ENCODE results near the gene ZNF547.

Gene ZNF547

GRCh38 chr19:57362997-57363687, at the start of gene ZNF547, which contains the start of gene TRAPPC2B:
Gene ZNF547, plus strand, starts transcription at chr19:57363551. Its CDS starts 5,005 bp downstream, at chr19:57368556.
Gene TRAPPC2B, plus strand, starts transcription at chr19:57363551. Its CDS starts 1,283 bp downstream, at chr19:57364834.
- DNase-seq (ENCODE audit: low spot score), result peak; percentile 98

- DNase-seq (ENCODE audit: low spot score), result no peak
Measured at GRCh38 chr19:57314146-57314545, 49.2 kb upstream of the ZNF547 start.

GRCh38 chr19:57317503-57317902, 45.8 kb upstream of the ZNF547 start:
- DNase-seq (ENCODE audit: low spot score), result no peak

GRCh38 chr19:57319869-57320179, 43.5 kb upstream of the ZNF547 start:
- DNase-seq (ENCODE audit: low spot score), result no peak

GRCh38 chr19:57320180-57321084, 42.9 kb upstream of the ZNF547 start, which contains the start of gene ZNF543:
Gene ZNF543, plus strand, starts transcription at chr19:57320472. Its CDS starts 382 bp downstream, at chr19:57320854.
- peak; percentile 90 for DNase-seq (ENCODE audit: low spot score)

- DNase-seq (ENCODE audit: low spot score), result no peak
Measured at GRCh38 chr19:57321116-57321515, 42.2 kb upstream of the ZNF547 start.

- no peak for DNase-seq (ENCODE audit: low spot score)
Measured at GRCh38 chr19:57321751-57322150, 41.6 kb upstream of the ZNF547 start.

- no peak for DNase-seq (ENCODE audit: low spot score)
Measured at GRCh38 chr19:57324992-57325391, 38.4 kb upstream of the ZNF547 start.

- DNase-seq (ENCODE audit: low spot score), result no peak
Measured at GRCh38 chr19:57327993-57328392, 35.4 kb upstream of the ZNF547 start.

- no peak for DNase-seq (ENCODE audit: low spot score)
Measured at GRCh38 chr19:57334191-57334590, 29.2 kb upstream of the ZNF547 start.

GRCh38 chr19:57338877-57339276, 24.5 kb upstream of the ZNF547 start:
- DNase-seq (ENCODE audit: low spot score), result no peak

- DNase-seq (ENCODE audit: low spot score), result no peak
Measured at GRCh38 chr19:57342582-57342981, 20.8 kb upstream of the ZNF547 start.

- DNase-seq (ENCODE audit: low spot score), result no peak
Measured at GRCh38 chr19:57348136-57348535, 15.2 kb upstream of the ZNF547 start.

- peak; percentile 83 for DNase-seq (ENCODE audit: low spot score)
Measured at GRCh38 chr19:57350877-57351805, 12.2 kb upstream of the ZNF547 start, which contains the start of gene ZNF304. Gene ZNF304, plus strand, starts transcription at chr19:57351271. Its CDS starts 394 bp downstream, at chr19:57351665.

- DNase-seq (ENCODE audit: low spot score), result no peak
Measured at GRCh38 chr19:57351867-57352266, 11.5 kb upstream of the ZNF547 start.

- no peak for DNase-seq (ENCODE audit: low spot score)
Measured at GRCh38 chr19:57355916-57356315, 7.4 kb upstream of the ZNF547 start.

GRCh38 chr19:57357406-57357805, 5.9 kb upstream of the ZNF547 start:
- DNase-seq (ENCODE audit: low spot score), result no peak

- DNase-seq (ENCODE audit: low spot score), result no peak
Measured at GRCh38 chr19:57359300-57359699, 4.1 kb upstream of the ZNF547 start.

GRCh38 chr19:57362419-57362818, 932 bp upstream of the ZNF547 start:
- DNase-seq (ENCODE audit: low spot score), result no peak

- DNase-seq (ENCODE audit: low spot score), result no peak
Measured at GRCh38 chr19:57363688-57364181, 384 bp downstream of the ZNF547 start.

- DNase-seq (ENCODE audit: low spot score), result no peak
Measured at GRCh38 chr19:57366776-57367175, 3.4 kb downstream of the ZNF547 start.

- DNase-seq (ENCODE audit: low spot score), result no peak
Measured at GRCh38 chr19:57374179-57374578, 10.8 kb downstream of the ZNF547 start.

All from CD4-positive, alpha-beta T cell treated with Interleukin-6 at 100 ng/mL for 8 hours (primary cell).